Heart left ventricle (tissue), 16 donors: ENCODE data around the gene RAB10. TPM values are rescaled to one million over a fixed set of nuclear protein-coding genes. Genes with fewer than 3 reads are reported as not detected.
A peak's percentile ranks its signal among the peaks of the same experiment; 100 is the strongest.

ENCODE experiments used
- ATAC-seq, 4 donors: fragments of 200-7000 bp; cut with Tn5 transposase; one replicate each; pipeline ENCODE4 v1.9.1; 2020 to 2022; ENCODE audit warnings: moderate library complexity in 4 of 4, mild to moderate bottlenecking in 3 of 4, moderate number of reproducible peaks in 1 of 4
- DNase-seq, 5 donors: peaks; one replicate each; pipeline ENCODE4 v3.0.0-alpha.2; 2020
- H3K27ac ChIP-seq, 12 donors: fragments of 200-600 bp; sonication (generic) in 4 of 12; one replicate each; pipeline versions ENCODE4 v1.5.0 to v1.8.0; 2016 to 2022; ENCODE audit warnings: mild to moderate bottlenecking in 2 of 12
- H3K27me3 ChIP-seq, 9 donors: fragments of 200-600 bp; sonication (generic) in 2 of 9; one replicate each; pipeline versions ENCODE4 v1.5.1 to v1.8.0; 2016 to 2022; ENCODE audit warnings: mild to moderate bottlenecking in 3 of 9
- H3K36me3 ChIP-seq, 9 donors: fragments of 200-600 bp; sonication (generic) in 2 of 9; one replicate each; pipeline versions ENCODE4 v1.5.0 to v1.8.0; 2018 to 2022; ENCODE audit warnings: mild to moderate bottlenecking in 2 of 9
- H3K4me1 ChIP-seq, 12 donors: fragments of 200-600 bp; sonication (generic) in 4 of 12; one replicate each; pipeline versions ENCODE4 v1.5.0 to v1.8.0; 2016 to 2022; ENCODE audit warnings: mild to moderate bottlenecking in 3 of 12
- H3K4me3 ChIP-seq, 12 donors: fragments of 200-600 bp; sonication (generic) in 4 of 12; one replicate each; pipeline versions ENCODE4 v1.5.0 to v1.8.0; 2017 to 2022; ENCODE audit warnings: mild to moderate bottlenecking in 9 of 12, moderate library complexity in 4 of 12
- H3K9me3 ChIP-seq, 12 donors: fragments of 200-600 bp; sonication (generic) in 4 of 12; one replicate each; pipeline versions ENCODE4 v1.5.0 to v1.8.0; 2016 to 2022; ENCODE audit warnings: mild to moderate bottlenecking in 1 of 12
- POLR2A ChIP-seq, 2 donors: fragments of 450-650 bp; IDR thresholded peaks; one replicate each; pipeline ENCODE4 v1.6.1; 2017; ENCODE audit warnings: antibody characterized with exemption in 2 of 2, mild to moderate bottlenecking in 2 of 2, moderate library complexity in 2 of 2
- WGBS, 4 donors: extraction: QIAGEN DNeasy Blood & Tissue Kit in 2 of 4; methylation state at CpG; one replicate each; pipeline versions ENCODE4 v1.1.5 to v1.1.7; 2013 to 2018; 5-methylcytosine and 5-hydroxymethylcytosine counted together
- intact Hi-C, 10 donors: fragments of 100-400 bp; cut with DNase I; formaldehyde crosslinking; loops; one replicate each; pipeline versions ENCODE4 v1.11.1 to v1.14.2; 2022
- polyA plus RNA-seq, 2 donors: library from polyadenylated mRNA; stranded (reverse); fragments of 200-250 nt; gene quantifications; one replicate each; pipeline ENCODE4 v1.2.3, GENCODE V29; 2013
- total RNA-seq, 9 donors: library from RNA; depleted of rRNA in 2 of 9; stranded (reverse); fragments of >200 nt in 2 of 9; fragmentation: NEBNext Ultra II Directional in 3 of 9; extraction: Animal tissue kit (Norgen Biotek cat#: 25700) in 3 of 9; gene quantifications; one replicate each; pipeline versions ENCODE4 v1.1.0 to v1.2.4, GENCODE V29; 2016 to 2023
- TF ChIP-seq, protein P1 (sequence below), 12 donors: fragments of 200-600 bp; sonication (generic) in 4 of 12; IDR thresholded peaks; one replicate each; pipeline versions ENCODE4 v1.5.0 to v1.8.0; 2018 to 2022; ENCODE audit warnings: antibody characterized with exemption in 12 of 12, mild to moderate bottlenecking in 5 of 12
- donor health status: ischemic (EF 13 %, LVEDD 7.1; RV severe dilation, severe dysfunction).
- donor health status: healthy with polysubstance abuse.
- donor health status: DM: no; HTN: yes; CAD: no.
- donor health status: DM: no; HTN: no; CAD: no.
- donor health status: ischemic (EF 25% LVEDD 6.9; RV normal size, moderate dysfunction).
- donor health status: ischemic (EF 25% LVEDD 5.7; RV mildly dilated, moderate dysfunction).
- donor health status: healthy.
- donor health status: DM: yes; HTN: yes; CAD: no.
- donor health status: ischemic (EF 35%, LVEDD 5.7; RV mildly dilated, moderate dysfunction).
- donor health status: nonischemic (EF 11% LVEDD 7.7; RV severe dilation, severe dysfunction).
- donor health status: DM: yes; HTN: yes; CAD: no.
- donor health status: PGD.
- donor health status: ischemic (EF 29% LVEDD 5.4; RV normal size, mild dysfunction).
- donor health status: nonischemic (EF 23%, LVEDD 6.1; RV moderate dilation, normal function).

The RAB10 gene
- total and polyA plus RNA-seq, 11 donors = 33.1 to 121 (median 97.4) TPM

DNA sequence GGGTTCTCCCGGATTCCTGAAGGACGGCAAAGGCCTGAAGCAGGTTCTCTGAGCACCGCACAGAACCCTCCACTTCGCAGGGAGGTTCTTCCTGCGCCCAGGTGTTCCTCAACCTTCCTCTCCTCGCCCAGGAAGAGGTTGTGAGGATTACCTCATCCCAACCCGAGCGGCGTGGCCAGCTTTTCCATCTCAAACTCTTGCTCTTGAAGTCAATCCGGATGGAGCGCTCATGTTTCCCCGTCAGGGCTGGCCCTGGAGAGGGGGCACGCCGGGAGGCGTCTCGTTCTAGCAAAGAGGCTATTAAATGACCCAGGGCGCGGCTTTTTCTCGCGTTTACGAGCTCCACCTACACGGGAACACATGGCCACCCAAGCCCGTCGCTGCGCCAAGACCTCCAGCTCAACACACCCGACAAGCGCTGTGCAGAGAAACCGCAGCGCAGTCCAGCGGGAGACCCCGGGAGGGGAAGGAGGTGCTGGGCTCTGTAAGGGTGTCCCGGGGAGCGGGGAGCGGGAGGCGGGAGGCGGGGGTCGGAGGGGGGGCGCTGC is 540 bp upstream of the RAB10 start:
- TF ChIP-seq POLR2A (IDR thresholded peaks at IDR 0.05) = no peak
- TF ChIP-seq, protein P1, sequence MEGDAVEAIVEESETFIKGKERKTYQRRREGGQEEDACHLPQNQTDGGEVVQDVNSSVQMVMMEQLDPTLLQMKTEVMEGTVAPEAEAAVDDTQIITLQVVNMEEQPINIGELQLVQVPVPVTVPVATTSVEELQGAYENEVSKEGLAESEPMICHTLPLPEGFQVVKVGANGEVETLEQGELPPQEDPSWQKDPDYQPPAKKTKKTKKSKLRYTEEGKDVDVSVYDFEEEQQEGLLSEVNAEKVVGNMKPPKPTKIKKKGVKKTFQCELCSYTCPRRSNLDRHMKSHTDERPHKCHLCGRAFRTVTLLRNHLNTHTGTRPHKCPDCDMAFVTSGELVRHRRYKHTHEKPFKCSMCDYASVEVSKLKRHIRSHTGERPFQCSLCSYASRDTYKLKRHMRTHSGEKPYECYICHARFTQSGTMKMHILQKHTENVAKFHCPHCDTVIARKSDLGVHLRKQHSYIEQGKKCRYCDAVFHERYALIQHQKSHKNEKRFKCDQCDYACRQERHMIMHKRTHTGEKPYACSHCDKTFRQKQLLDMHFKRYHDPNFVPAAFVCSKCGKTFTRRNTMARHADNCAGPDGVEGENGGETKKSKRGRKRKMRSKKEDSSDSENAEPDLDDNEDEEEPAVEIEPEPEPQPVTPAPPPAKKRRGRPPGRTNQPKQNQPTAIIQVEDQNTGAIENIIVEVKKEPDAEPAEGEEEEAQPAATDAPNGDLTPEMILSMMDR (IDR thresholded peaks at IDR 0.05) = no peak
- H3K4me1 ChIP-seq = peaks cover 0 to 40% (median 29%) of the 10 kb centered on the region in 12 donors
- DNase-seq (peak in 2 of 5 donors; percentile 43 to 76), ATAC-seq (peak; percentile 6 to 52 (median 39))
- H3K36me3 ChIP-seq = peaks cover 0 to 14% (median 0%) of the 10 kb centered on the region in 9 donors
- H3K27me3 ChIP-seq = no peaks in the 10 kb centered on the region
- no peaks in the 10 kb centered on the region for H3K9me3 ChIP-seq
- intact Hi-C loops = no loop called here
- 0 to 1% (median 0%) methylated on average over 21 to 38 of the region's 38 CpGs for WGBS, 4 donors
- H3K4me3 ChIP-seq = peak overlapping the region; percentile 63 to 96 (median 88)
- peak overlapping the region; percentile 88 to 99 (median 96) for H3K27ac ChIP-seq

GRCh38 chr2:26034637-26034992 is 731 bp downstream of the RAB10 start:
- Histone ChIP-seq H3K4me1 (peaks cover 0 to 51% (median 29%) of the 10 kb centered on the region in 12 donors), H3K27me3 (no peaks in the 10 kb centered on the region), H3K27ac (peak overlapping the region; percentile 88 to 99 (median 96)), H3K4me3 (peak overlapping the region; percentile 63 to 96 (median 88)), H3K36me3 (peaks cover 0 to 18% (median under 1%) of the 10 kb centered on the region in 9 donors), H3K9me3 (no peaks in the 10 kb centered on the region)
- intact Hi-C loops = no loop called here
- WGBS, 4 donors = 0% methylated on average over 18 of the region's 18 CpGs
- ATAC-seq (no peak), DNase-seq (no peak)
- TF ChIP-seq, protein P1 (IDR thresholded peaks at IDR 0.05) = no peak
- TF ChIP-seq POLR2A (IDR thresholded peaks at IDR 0.05) = no peak

- H3K4me3 ChIP-seq = peak overlapping the region; percentile 63 to 96 (median 88)
- no peaks in the 10 kb centered on the region for H3K9me3 ChIP-seq
- H3K27ac ChIP-seq = peak overlapping the region in 8 of 12 donors; percentile 88 to 98 (median 96)
- 2 to 4% (median 3%) methylated on average over 12 of the region's 12 CpGs for WGBS, 4 donors
- H3K27me3 ChIP-seq = no peaks in the 10 kb centered on the region
- peaks cover 0 to 24% (median 6%) of the 10 kb centered on the region in 9 donors for H3K36me3 ChIP-seq
- H3K4me1 ChIP-seq = peaks cover 0 to 57% (median 33%) of the 10 kb centered on the region in 12 donors
- ATAC-seq (no peak), DNase-seq (no peak)
- intact Hi-C loops = no loop called here
- TF ChIP-seq POLR2A (IDR thresholded peaks at IDR 0.05) = no peak
- TF ChIP-seq, protein P1 (IDR thresholded peaks at IDR 0.05) = no peak
Observed at GRCh38 chr2:26035090-26035743, 1.3 kb downstream of the RAB10 start.

- H3K36me3 ChIP-seq = peaks cover 0 to 34% (median 8%) of the 10 kb centered on the region in 9 donors
- H3K27ac ChIP-seq = no peak overlapping the region
- H3K9me3 ChIP-seq = no peaks in the 10 kb centered on the region
- no peaks in the 10 kb centered on the region for H3K27me3 ChIP-seq
- TF ChIP-seq, protein P1 (IDR thresholded peaks at IDR 0.05) = no peak
- no peak for TF ChIP-seq POLR2A (IDR thresholded peaks at IDR 0.05)
- 79 to 85% (median 83%) methylated on average over 9 of the region's 9 CpGs for WGBS, 4 donors
- no peak overlapping the region for H3K4me3 ChIP-seq
- peaks cover 4 to 87% (median 46%) of the 10 kb centered on the region in 12 donors for H3K4me1 ChIP-seq
- ATAC-seq (no peak), DNase-seq (no peak)
- intact Hi-C loops = no loop called here
Observed at GRCh38 chr2:26039603-26040323, 5.9 kb downstream of the RAB10 start.
